ENCODE data around the gene FAM9B.
"Not testable (repeated sequence)": the region's sequence is repeated elsewhere in the genome, so short reads cannot be mapped to it uniquely, and the experiment has no call there.

The FAM9B gene

DNA sequence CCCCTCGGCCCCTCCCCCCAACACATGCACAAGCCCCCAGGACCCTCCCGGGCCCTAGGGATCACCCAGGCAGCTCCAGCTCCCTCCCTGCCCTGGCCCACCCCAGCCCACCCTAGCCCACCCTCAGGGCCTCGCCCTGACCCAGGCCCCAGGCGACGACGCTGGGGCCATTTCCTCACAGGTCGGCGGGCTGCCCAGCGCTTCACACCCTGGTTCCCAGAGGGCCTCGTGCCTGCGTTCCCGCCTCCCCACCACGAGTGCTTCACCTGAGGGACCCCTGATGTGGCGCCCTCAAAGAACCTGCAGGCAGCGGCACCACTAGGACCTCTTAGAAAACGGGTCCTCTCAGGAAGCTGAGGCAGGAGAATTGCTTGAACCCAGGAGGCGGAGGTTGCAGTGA is 341 bp downstream of the FAM9B start:
- no peak for DNase-seq (ENCODE audit: extremely low read depth, low read depth)
- TF ChIP-seq, protein P1, sequence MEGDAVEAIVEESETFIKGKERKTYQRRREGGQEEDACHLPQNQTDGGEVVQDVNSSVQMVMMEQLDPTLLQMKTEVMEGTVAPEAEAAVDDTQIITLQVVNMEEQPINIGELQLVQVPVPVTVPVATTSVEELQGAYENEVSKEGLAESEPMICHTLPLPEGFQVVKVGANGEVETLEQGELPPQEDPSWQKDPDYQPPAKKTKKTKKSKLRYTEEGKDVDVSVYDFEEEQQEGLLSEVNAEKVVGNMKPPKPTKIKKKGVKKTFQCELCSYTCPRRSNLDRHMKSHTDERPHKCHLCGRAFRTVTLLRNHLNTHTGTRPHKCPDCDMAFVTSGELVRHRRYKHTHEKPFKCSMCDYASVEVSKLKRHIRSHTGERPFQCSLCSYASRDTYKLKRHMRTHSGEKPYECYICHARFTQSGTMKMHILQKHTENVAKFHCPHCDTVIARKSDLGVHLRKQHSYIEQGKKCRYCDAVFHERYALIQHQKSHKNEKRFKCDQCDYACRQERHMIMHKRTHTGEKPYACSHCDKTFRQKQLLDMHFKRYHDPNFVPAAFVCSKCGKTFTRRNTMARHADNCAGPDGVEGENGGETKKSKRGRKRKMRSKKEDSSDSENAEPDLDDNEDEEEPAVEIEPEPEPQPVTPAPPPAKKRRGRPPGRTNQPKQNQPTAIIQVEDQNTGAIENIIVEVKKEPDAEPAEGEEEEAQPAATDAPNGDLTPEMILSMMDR (IDR thresholded peaks at IDR 0.05; ENCODE audit: low read depth, low read length), result no peak

DNA sequence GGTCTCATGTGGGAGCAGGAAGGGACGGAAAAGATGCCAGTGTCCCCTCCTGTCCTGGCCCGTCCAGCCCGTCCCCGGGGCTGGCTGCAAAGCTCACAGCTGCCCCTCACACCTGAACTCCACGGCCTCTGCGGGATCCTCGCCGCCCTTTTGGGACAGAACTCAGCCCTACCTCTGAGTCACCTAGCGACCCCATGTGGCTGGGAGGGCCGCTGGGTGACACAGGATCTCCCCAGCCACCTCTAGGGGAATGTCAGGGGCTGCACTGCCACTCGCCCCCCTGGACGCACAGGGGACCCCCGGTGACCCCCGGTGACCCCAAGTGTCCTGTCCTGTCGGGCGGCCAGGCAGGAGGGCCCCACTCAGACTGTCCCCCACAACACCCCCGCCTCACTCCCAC is 748 bp downstream of the FAM9B start:
- TF ChIP-seq, protein P1 (IDR thresholded peaks at IDR 0.05; ENCODE audit: low read depth, low read length), result no peak
- DNase-seq (ENCODE audit: extremely low read depth, low read depth), result no peak

DNA sequence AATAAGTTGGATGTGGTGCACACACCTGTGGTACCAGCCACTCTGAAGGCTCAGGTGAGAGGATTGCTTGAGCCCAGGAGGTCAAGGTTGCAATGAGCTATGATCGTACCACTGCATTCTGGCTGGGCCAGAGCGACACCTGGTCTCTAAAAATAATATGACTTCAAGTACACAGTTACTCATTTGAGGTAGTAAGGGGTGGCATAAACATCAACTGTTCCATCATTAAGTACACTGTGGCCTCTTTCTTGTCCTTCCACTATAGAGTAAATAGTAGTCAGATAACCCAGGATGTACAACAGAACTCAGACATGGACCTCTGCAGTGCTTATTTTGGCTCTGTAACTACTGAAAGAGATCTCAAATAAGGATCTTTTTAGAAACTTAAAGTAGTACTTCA is 10.6 kb downstream of the FAM9B start:
- TF ChIP-seq, protein P1 (IDR thresholded peaks at IDR 0.05; ENCODE audit: low read depth, low read length), result no peak
- DNase-seq (ENCODE audit: extremely low read depth, low read depth), result no peak

DNA sequence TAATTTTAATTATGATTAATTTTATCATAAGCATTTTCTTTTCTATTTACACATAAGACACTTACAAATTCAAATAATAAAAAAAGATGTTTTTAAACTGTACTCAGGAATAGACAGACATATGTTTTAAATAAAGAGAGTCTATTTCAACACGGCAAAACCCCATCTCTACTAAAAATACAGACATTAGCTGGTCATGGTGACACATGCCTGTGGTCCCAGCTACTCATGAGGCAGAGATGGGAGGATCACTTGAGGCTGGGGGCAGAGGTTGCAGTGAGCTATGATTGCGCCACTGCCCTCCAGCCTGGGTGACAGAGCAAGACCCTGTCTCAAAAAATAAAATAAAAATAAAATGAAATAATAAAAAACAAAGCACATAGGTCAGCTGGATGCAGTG is 14.8 kb downstream of the FAM9B start:
- DNase-seq (ENCODE audit: extremely low read depth, low read depth), result no peak
- TF ChIP-seq, protein P1 (IDR thresholded peaks at IDR 0.05; ENCODE audit: low read depth, low read length), result no peak

DNA sequence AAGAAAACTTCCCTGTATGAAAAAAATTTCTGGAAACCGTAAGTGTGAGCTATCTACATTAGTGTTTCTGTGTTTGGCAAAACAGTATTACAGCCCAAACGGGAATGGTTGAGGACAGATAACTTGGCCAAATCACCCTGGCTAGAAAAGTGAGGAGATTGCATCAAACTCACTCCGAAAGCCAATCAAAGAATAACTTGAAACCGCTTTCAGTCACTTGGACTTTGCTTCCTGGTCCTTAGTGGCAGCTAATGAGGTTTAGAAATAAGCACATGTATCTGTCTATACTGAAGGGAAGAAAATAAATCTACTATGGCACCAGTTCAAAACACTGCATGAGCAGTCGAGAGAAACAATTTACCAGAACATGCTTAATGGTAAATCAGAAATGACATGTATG is 15.6 kb downstream of the FAM9B start:
- DNase-seq (ENCODE audit: extremely low read depth, low read depth), result not testable (repeated sequence)

DNA sequence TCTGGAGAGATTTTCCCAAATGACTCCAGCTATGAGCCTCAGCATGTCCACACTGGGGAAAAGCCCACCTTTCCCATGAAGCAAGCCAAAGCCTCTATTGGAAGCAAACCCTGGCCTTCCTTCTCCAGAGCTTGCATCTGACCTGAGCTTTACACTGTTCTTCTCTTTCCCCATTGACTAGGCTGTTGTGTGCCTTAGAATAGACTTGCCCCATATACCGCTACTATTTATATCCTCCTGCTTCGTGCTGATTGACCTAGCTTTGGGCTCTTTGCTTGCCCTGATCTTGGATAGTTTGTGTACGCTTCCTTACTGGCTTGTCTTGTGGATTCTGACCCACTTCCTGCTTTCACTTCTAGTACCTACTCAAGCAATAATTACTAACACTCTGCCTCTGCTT is 30.9 kb downstream of the FAM9B start:
- DNase-seq (ENCODE audit: extremely low read depth, low read depth), result no peak
- TF ChIP-seq, protein P1 (IDR thresholded peaks at IDR 0.05; ENCODE audit: low read depth, low read length), result no peak

DNA sequence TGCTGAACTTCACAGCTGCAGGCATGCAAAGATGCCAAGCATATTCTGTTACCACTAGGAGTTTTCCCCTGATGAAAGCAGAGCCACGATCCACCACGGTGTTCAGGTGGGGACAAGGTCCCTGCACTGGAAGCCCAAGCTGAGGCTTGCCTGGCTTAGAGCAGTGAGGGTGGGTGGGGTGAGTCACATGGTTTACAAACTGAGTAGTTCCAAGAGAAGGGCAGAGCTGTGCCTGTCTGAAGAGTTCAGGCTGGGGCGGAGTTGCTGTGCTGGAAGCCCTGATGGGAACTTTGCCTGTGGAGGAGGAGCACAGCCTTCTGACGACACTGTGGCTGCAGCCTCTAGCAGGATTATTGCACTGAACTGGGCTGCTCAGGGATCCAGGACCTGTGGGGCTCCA is 45.5 kb downstream of the FAM9B start:
- peak; percentile 24 for DNase-seq (ENCODE audit: extremely low read depth, low read depth)
- TF ChIP-seq, protein P1 (IDR thresholded peaks at IDR 0.05; ENCODE audit: low read depth, low read length), result no peak

DNA sequence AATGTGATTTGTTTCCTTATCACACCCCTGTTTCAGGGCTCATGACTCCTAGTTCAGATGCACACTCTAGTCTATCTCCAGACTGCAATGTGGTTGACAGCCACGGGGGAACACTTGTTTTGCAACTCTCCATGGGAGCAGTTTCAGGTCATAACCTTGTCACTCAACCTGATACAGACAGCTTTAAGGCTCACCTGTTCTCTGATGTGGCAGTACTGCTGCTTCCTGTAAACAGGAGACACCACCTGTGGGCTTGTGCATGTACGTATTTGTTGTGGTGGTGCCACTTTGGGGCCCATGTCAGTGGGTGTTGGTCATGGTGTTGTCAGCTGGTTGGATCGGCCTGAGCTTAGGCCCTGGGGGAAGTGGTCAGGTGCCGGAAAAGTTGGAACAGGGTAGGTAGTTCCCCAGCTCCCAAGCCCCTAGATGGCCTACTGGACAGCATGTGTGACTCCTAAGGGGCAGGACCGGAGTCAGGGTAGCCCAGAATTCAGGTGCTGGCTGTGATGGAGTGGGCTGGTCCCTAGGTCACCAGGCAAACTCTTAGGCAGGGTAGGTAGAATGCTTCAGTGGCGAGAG is 46.2 kb downstream of the FAM9B start:
- no peak for DNase-seq (ENCODE audit: extremely low read depth, low read depth)
- TF ChIP-seq, protein P1 (IDR thresholded peaks at IDR 0.05; ENCODE audit: low read depth, low read length), result no peak

All from AG09319 (cell line).